NAMALWA (cell line): Measurements from ENCODE around the gene CCSER1.
A peak's percentile ranks its signal among the peaks of the same experiment; 100 is the strongest.

Source experiments
- DNase-seq: peaks from one replicate; pipeline ENCODE4 v3.0.0-alpha.2; 2015; ENCODE audit warnings: low spot score

Gene CCSER1

DNA sequence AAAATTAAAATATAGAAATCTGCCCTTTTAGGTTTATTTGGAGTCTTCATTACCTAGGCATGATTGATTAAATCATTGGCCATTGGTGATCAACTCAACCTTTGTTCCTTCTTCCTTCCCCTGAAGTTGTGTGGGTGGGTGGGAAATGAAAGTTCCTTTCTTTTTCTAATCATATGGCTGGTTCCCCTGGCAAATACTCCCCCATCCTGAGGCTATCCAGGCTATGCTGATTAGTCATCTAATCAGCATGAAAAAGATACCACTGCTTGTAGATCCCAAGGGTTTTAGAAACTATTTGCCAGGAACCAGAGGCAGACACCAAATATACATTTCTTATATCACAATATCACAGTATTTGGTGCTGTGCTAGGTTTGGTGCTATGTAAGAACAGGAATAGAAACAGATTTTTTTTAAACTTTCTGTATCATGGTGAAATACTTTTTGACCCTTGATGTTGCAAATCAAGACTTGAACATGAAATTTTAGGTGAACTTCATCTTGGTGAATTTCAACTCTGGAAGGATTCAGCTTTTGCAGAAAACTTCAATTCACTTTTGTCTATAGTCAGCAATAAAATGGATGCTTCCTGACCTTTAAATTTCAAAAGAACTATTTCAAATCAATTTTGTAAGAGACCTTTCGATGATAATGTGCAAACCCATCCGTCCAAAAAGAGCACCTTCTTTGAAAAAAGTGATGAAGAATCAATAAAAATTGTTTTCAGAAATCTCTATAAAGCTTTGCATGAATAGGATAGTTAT lies 71.1 kb downstream of the CCSER1 start:
- DNase-seq, result no peak

DNA sequence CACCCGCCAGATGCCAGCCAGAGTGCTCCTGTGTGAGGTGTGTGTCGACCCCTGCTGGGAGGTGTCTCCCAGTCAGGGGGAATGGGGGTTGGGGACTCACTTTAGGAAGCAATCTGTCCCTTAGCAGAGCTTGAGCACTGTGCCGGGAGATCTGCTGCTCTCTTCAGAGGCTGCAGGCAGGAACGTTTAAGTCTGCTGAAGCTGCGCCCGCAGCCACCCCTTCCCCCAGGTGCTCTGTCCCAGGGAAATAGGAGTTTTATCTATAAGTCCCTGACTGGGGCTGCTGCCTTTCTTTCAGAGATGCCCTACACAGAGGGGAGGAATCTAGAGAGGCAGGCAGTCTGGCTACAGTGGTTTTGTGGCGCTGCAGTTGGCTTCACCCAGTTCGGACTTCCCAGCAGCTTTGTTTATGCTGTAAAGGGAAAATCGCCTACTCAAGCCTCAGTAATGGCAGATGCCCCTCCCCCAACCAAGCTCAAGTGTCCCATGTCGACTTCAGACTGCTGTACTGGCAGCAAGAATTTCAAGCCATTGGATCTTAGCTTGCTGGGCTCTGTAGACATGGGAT lies 80.8 kb downstream of the CCSER1 start:
- DNase-seq, result no peak

DNA sequence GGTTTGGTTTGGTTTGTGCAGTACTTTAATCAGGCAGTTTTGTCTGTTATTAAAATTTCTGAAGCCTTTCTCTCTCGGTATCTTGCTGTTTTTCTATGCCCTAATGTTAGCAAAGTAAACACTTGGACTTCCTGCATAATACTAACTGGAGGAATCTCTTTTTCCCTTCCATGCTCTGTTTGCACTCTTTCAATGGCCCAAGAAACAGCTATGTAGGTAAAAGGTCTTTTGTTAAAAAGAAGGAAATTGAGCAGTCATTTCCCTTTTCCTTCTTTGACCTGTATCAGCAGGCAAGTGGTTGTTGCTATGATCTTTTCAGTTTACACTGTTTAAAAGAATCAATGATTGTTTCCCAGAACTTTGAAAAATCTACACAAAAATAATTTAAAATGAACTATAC lies 82.7 kb downstream of the CCSER1 start:
- DNase-seq, result no peak

GRCh38 chr4:90211174-90211573 lies 84.0 kb downstream of the CCSER1 start:
- no peak for DNase-seq

DNA sequence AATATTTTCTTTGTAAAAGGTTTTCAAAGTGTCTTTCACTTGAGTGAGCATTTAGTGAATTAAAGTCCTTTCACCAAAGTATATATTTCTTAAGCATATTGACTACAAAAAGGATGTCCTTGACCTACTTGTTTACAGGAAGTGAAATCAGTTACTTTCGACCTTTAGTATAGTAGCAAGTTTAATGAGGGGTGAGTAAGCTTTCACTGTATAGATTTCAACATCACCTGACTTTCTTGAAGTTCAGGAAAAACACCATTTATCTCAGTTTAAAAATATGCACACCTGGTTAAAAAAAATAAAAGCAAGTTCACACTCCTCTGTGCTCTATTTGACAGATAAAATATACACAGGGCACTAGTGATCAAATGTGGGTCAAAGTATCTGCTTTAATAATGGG lies 88.1 kb downstream of the CCSER1 start:
- no peak for DNase-seq

DNA sequence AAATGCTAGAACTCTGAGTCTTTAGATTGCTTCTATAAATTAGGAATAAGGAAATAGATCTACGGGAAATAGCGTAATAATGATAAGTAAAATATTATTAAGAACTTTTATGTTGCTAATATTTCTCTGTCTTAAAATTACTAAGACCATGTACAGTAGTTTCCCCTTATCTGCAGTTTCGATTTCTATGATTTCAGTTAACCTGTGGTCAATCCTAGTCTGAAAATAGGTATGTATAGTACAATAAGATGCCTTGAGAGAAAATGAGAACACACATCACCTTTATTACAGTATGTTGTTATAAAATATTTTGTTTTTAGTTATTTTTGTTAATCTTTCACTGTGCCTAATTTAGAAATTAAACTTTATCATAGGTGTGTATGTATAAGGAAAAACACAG lies 92.6 kb downstream of the CCSER1 start:
- DNase-seq, result no peak

GRCh38 chr4:90220459-90220858 lies 93.3 kb downstream of the CCSER1 start:
- DNase-seq, result no peak

GRCh38 chr4:90226734-90227133 lies 99.5 kb downstream of the CCSER1 start:
- DNase-seq, result no peak

DNA sequence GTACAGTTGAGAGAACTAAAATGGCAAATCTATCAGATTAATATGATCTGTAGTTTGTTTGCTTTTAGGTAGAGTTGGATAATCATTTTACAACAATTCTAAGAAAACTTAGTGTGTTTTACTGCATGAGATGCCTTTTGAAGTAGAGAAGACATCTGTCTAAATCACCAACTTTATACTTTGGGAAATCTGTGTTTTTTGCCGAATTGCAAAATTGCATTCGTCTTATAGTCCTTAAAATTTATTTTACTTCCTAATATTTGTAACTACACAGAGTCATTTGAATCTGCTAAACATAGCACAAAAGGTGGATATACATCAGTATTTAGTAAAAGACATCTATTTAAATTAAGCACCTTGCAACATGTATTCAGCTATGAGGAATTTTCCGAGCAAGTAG lies 100.0 kb downstream of the CCSER1 start:
- DNase-seq, result no peak

DNA sequence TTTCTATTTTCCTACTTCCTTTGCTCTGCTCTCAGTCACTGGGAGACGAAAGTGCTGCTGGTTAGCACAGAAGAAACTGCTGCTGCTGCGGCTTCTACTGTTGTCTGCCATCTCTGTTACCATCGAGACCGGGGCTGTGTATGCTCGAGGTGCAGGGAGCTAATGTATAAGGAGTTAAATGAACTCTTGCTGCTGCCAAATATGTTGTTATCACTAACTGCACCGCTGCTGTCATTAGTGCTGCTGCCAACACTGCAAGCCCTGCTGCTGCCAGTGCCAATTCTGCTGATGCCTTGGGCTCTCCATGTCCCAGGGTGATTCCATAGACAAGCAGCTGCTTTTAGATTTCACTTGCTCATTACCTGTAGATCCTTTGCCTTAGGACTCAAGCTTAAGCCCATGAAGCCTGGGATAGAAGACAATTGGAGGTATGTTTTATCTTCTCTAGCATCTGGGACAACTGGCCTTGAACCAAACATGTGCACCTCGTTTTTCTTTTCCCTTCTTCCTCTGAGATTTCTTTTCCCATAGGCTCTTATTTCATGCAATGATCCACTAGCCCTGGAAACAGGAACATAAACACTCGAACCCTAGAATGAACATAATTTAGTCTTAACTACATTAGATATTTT lies 107.8 kb downstream of the CCSER1 start:
- DNase-seq, result no peak

- DNase-seq, result no peak
These were observed 110.7 kb downstream of the CCSER1 start for GRCh38 chr4:90237751-90238530.

- no peak for DNase-seq
These were observed 113.1 kb downstream of the CCSER1 start for GRCh38 chr4:90240333-90240732.

- DNase-seq, result no peak
These were observed 113.8 kb downstream of the CCSER1 start for GRCh38 chr4:90241008-90241407.

- no peak for DNase-seq
These were observed 118.6 kb downstream of the CCSER1 start for GRCh38 chr4:90245837-90246236.

DNA sequence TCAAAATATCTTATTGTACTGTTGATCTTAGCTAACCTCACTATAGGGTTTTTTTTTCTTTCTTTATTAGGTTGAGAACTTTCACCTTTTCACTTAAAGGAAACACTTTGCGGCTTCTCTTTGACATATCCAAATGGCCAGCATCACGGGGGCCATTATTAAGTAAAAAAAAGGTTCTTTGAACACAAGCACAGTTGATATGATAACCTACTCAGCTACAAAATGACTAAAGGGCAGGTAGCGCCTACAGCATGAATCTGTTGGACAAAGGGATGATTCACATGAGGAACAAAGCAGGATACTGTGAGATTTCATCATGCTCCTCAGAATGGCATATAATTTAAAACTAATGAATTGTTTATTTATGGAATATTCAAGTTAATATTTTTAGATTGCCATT lies 119.6 kb downstream of the CCSER1 start:
- DNase-seq, result no peak

DNA sequence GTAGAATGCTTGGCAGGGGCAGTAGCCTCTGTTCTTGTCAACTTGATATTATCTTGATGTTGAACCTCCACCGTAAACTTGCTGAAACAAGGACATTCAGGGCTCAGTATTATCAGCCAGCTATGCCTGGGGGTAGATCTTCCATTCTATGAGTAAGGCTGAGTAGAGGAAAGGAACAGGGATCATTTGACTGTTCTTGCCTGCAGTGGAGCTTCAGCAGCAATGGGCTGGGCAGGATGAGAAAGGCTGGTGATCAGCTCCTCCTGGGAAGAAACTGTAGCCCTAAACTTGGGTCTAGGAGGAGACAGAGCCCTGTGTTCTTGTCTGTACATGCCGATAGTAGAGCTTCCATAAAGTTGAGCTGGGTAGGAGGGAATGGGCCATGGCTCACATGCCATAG lies 127.2 kb downstream of the CCSER1 start:
- no peak for DNase-seq

GRCh38 chr4:90274175-90274574 lies 147.0 kb downstream of the CCSER1 start:
- no peak for DNase-seq

- DNase-seq, result no peak
These were observed 153.8 kb downstream of the CCSER1 start for GRCh38 chr4:90280954-90281353.

GRCh38 chr4:90281541-90282355 lies 154.6 kb downstream of the CCSER1 start:
- DNase-seq, result no peak

DNA sequence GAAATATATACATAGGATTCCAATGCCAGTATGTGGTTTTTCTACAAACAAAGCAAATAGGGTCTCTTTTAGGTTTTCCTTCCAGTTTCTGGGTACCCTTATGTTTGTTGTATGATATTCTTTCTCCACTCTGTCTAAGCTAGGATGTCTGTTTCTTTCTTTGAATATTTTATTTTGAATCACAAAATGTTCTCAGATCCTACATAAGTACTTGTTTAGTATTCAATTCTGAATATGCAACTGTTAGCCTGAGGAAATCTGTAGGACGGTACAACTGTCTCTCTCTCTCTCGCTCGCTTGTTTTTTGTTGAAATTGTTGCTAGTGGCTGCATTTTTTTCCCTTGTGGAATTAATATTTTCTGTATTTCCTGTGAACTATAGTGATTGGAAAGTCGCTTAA lies 163.2 kb downstream of the CCSER1 start:
- no peak for DNase-seq

DNA sequence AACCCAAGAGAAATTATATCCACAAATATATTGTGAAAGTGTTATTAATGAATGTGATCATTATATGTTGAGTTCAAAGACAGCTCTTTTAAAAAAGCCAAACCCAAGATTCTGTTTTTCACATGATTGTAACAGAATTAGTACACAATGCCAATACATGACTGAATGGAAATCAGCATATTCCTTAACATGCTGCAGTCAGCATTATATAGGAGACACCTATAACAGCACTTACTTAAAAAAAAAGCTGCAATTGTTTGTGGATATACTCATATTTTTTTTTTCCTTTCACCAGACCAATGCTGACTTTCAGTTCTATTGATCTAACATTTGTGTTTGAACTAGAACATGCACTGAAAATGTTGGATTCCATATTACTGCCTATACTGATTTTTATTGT lies 165.2 kb downstream of the CCSER1 start:
- no peak for DNase-seq

DNA sequence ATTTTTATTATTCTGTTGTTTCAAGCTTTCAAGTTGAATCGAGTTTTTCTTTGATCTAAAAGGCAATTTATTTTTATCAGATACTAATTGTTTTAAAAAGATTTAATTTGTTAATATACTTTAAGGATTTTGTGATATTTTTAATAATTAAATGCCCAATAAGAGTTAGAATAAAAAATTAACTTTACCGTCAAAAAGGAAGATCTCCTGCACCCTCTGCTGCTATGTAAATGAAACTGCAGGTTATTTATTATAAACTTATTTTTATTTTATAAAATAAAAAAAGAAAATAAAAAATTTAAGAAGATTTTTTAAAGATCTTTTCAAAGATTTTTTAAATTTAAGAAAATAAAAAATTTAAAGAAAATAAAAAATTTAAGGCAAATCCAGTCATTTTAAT lies 166.1 kb downstream of the CCSER1 start:
- DNase-seq, result peak; percentile 6
